22Rv1 (cell line): ENCODE results near the gene PARP1.

Experiments
- CTCF ChIP-seq: fragments of 450-650 bp; IDR thresholded peaks from 2 replicates; pipeline ENCODE4 v1.5.1; 2017; ENCODE audit warnings: mild to moderate bottlenecking
- ZFX ChIP-seq: fragments of 450-650 bp; IDR thresholded peaks from 2 replicates; pipeline ENCODE4 v1.6.1; 2017; ENCODE audit warnings: antibody characterized with exemption, borderline replicate concordance

- TF ChIP-seq CTCF: no peak
- no peak for TF ChIP-seq ZFX
Observed at GRCh38 chr1:226349081-226349480, 58.8 kb downstream of the PARP1 start.
